Smooth muscle cell of the coronary artery (primary cell): ENCODE measurements around the gene NSUN2. TPM values are rescaled to one million over a fixed set of nuclear protein-coding genes. Genes with fewer than 3 reads are reported as not detected.

ENCODE experiments used
- total RNA-seq: library from RNA; depleted of rRNA; stranded (reverse); fragments of >200 nt; gene quantifications from 2 replicates; pipeline ENCODE4 v1.2.3, GENCODE V29; 2014; ENCODE audit warnings: low replicate concordance

NSUN2 gene
- total RNA-seq: 34.9 and 51.0 TPM in 2 replicates

DNA sequence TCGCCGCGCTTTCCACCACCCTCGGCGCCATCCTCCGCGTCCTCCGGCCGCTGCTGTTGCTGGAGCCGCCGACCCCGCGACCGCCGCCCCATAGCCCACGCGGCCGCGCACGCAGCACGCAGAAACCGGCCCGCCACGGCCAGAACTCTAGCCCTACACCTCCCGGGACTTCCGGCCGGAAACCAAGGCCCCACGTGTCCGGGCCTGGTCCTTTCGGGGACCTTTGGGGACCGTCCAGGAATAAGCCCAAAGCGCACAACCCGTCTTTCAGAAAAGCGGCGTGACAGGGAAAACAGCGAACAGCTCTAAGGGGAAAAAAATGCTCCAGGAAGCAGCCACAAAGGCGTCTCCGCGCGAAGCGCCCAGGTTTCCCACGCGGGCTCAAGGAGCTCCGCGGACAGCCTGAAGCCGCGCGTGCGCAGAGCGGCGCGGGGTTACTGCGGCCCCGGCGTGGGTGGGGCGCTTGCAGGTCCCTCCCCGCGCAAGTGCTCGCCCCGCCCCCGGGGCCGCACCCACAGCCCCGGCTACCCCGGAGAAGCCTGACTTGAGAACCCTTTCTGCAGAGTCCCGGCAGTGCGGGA is at the start of gene NSUN2, which contains the start of gene SRD5A1:
Gene NSUN2, minus strand, starts transcription at position 157 of the 581 bp plus-strand sequence. Its CDS starts 65 bp downstream, at position 92.
Gene SRD5A1, plus strand, starts transcription at position 553 of the 581 bp plus-strand sequence. CDS start 137 bp downstream, outside the sequence.

Other genes with a start within 250 kb of the NSUN2 start
- 0.08 and 0.12 TPM in 2 replicates for gene UBE2QL1, start 184.2 kb downstream of the NSUN2 start, total RNA-seq
- gene SRD5A1, start 396 bp upstream of the NSUN2 start, total RNA-seq: 17.7 and 21.8 TPM in 2 replicates
- 4.9 and 8.9 TPM in 2 replicates for gene TENT4A, start 80.4 kb upstream of the NSUN2 start, total RNA-seq